H1 (cell line): Measurements from ENCODE around the gene ATG16L1. TPM values are rescaled to one million over a fixed set of nuclear protein-coding genes. Genes with fewer than 3 reads are reported as not detected.

ENCODE experiments used
- CTCF ChIA-PET: fragments of 300-600 bp; sonication (Branson Sonifier 250); formaldehyde crosslinking; loops from one replicate; lab custom pipeline; 2021; ENCODE audit not compliant: partially characterized antibody; lab: Charles Lee
- POLR2A ChIA-PET: fragments of 300-600 bp; sonication (Branson Sonifier 250); formaldehyde crosslinking; loops from one replicate; lab custom pipeline; 2021; ENCODE audit warnings: inconsistent platforms; ENCODE audit not compliant: partially characterized antibody; lab: Charles Lee
- DNase-seq, 2 experiments: peaks; one replicate each; pipeline versions ENCODE4 v3.0.0 to v3.0.0-alpha.2; 2010 to 2022; ENCODE audit warnings: low spot score in 2 of 2, low read depth in 1 of 2, mixed read lengths in 1 of 2
- FAIRE-seq: peaks from 2 replicates; lab custom pipeline; 2011; peaks lifted over from hg19 to GRCh38; lab: Jason Lieb, UNC
- H2AFZ ChIP-seq: 2 replicates; pipeline ENCODE4 v1.8.1; 2012; ENCODE audit warnings: low read length, inconsistent platforms
- H2AK5ac ChIP-seq: 2 replicates; pipeline ENCODE4 v1.6.1; 2013; ENCODE audit warnings: low read depth, low read length
- H2BK120ac ChIP-seq: replicated peaks from 2 replicates; pipeline ENCODE3; 2013; ENCODE audit warnings: low read depth, low read length, inconsistent platforms
- H2BK12ac ChIP-seq: 2 replicates; pipeline ENCODE4 v1.6.1; 2013; ENCODE audit warnings: low read depth, low read length
- H2BK15ac ChIP-seq: 2 replicates; pipeline ENCODE4 v1.6.1; 2013; ENCODE audit warnings: low read length
- H2BK20ac ChIP-seq: 2 replicates; pipeline ENCODE4 v1.6.1; 2013; ENCODE audit warnings: low read length
- H2BK5ac ChIP-seq: 2 replicates; pipeline ENCODE4 v1.6.1; 2013; ENCODE audit warnings: low read depth, low read length
- H3K14ac ChIP-seq: 2 replicates; pipeline ENCODE4 v1.6.1; 2013; ENCODE audit warnings: inconsistent platforms; ENCODE audit not compliant: insufficient read length
- H3K18ac ChIP-seq: 2 replicates; pipeline ENCODE4 v1.6.1; 2013; ENCODE audit warnings: low read length; ENCODE audit errors: extremely low read depth
- H3K23ac ChIP-seq: 2 replicates; pipeline ENCODE4 v1.6.1; 2013; ENCODE audit warnings: inconsistent platforms; ENCODE audit not compliant: insufficient read length
- H3K23me2 ChIP-seq: 2 replicates; pipeline ENCODE4 v1.6.1; 2013; ENCODE audit warnings: low read depth, low read length
- H3K27ac ChIP-seq: 2 replicates; pipeline ENCODE4 v1.6.1; 2011; ENCODE audit warnings: low read depth, low read length, inconsistent platforms
- H3K27me3 ChIP-seq, 4 experiments: replicated peaks in 1 of 4; 1 replicate in 1 of 4; 2 replicates in 3 of 4; pipeline versions ENCODE4 v1.6.1 to v1.8.1; 2011 to 2013; ENCODE audit warnings: low read length in 3 of 4, mild to moderate bottlenecking in 3 of 4, inconsistent platforms in 2 of 4, mixed read lengths in 2 of 4, moderate library complexity in 1 of 4; ENCODE audit not compliant: control insufficient read depth in 3 of 4, insufficient read depth in 3 of 4; ENCODE audit errors: extremely low read depth in 1 of 4
- H3K36me3 ChIP-seq, 4 experiments: 2 replicates each; pipeline versions ENCODE4 v1.6.1 to v1.8.1; 2011 to 2013; ENCODE audit warnings: mild to moderate bottlenecking in 4 of 4, low read length in 3 of 4, moderate library complexity in 2 of 4, control low read depth in 1 of 4, inconsistent platforms in 1 of 4; ENCODE audit not compliant: insufficient read depth in 4 of 4, control insufficient read depth in 2 of 4
- H3K4ac ChIP-seq: replicated peaks from 2 replicates; pipeline ENCODE3; 2013; ENCODE audit warnings: low read length, low read depth, mixed read lengths, inconsistent platforms; ENCODE audit not compliant: insufficient read length
- H3K4me1 ChIP-seq, 4 experiments: replicated peaks in 1 of 4; 1 replicate in 1 of 4; 2 replicates in 3 of 4; pipeline versions ENCODE4 v1.6.1 to v1.8.1; 2011 to 2013; ENCODE audit warnings: low read length in 3 of 4, inconsistent platforms in 2 of 4, mixed read lengths in 1 of 4; ENCODE audit not compliant: insufficient read depth in 4 of 4, control insufficient read depth in 3 of 4
- H3K4me2 ChIP-seq, 2 experiments: 2 replicates each; pipeline versions ENCODE4 v1.6.1 to v1.8.1; 2011 to 2013; ENCODE audit warnings: low read depth in 2 of 2, low read length in 2 of 2, control low read depth in 1 of 2, inconsistent platforms in 1 of 2, mild to moderate bottlenecking in 1 of 2; ENCODE audit not compliant: insufficient read depth in 1 of 2
- H3K4me3 ChIP-seq, 4 experiments: fragments of 200-600, 300-600 bp in 1 of 4; sonication (generic), shearing (Covaris generic), sonication (Bioruptor Twin) in 1 of 4; 2 replicates each; pipeline versions ENCODE4 v1.5.1 to v1.8.1; 2011 to 2016; ENCODE audit warnings: low read length in 4 of 4, low read depth in 3 of 4, control low read depth in 2 of 4, inconsistent platforms in 2 of 4, mild to moderate bottlenecking in 2 of 4, mixed read lengths in 1 of 4, moderate library complexity in 1 of 4; ENCODE audit not compliant: insufficient read depth in 2 of 4; ENCODE audit errors: extremely low read depth in 1 of 4
- H3K56ac ChIP-seq: replicated peaks from 2 replicates; pipeline ENCODE3; 2013; ENCODE audit warnings: low read depth, mild to moderate bottlenecking, mixed read lengths, low read length, inconsistent platforms; ENCODE audit not compliant: insufficient read length
- H3K79me1 ChIP-seq: 2 replicates; pipeline ENCODE4 v1.6.1; 2013; ENCODE audit warnings: low read depth, low read length, control low read depth
- H3K79me2 ChIP-seq, 2 experiments: 2 replicates each; pipeline versions ENCODE4 v1.6.1 to v1.8.1; 2012 to 2013; ENCODE audit warnings: low read length in 2 of 2, mild to moderate bottlenecking in 2 of 2, inconsistent platforms in 1 of 2; ENCODE audit not compliant: insufficient read depth in 2 of 2, control insufficient read depth in 1 of 2
- H3K9ac ChIP-seq, 4 experiments: replicated peaks in 1 of 4; 1 replicate in 1 of 4; 2 replicates in 3 of 4; pipeline versions ENCODE4 v1.6.1 to v1.8.1; 2011 to 2013; ENCODE audit warnings: low read depth in 3 of 4, low read length in 3 of 4, control low read depth in 2 of 4, mild to moderate bottlenecking in 2 of 4, moderate library complexity in 2 of 4, inconsistent platforms in 1 of 4; ENCODE audit errors: extremely low read depth in 1 of 4
- H3K9me3 ChIP-seq, 2 experiments: 2 replicates each; pipeline versions ENCODE4 v1.6.1 to v1.8.1; 2012 to 2013; ENCODE audit warnings: mild to moderate bottlenecking in 2 of 2, moderate library complexity in 2 of 2, control low read depth in 1 of 2, inconsistent platforms in 1 of 2, low read depth in 1 of 2, low read length in 1 of 2, mixed read lengths in 1 of 2; ENCODE audit not compliant: insufficient read depth in 2 of 2
- H4K20me1 ChIP-seq, 2 experiments: replicated peaks in 1 of 2; 2 replicates each; pipeline versions ENCODE3 to v1.8.1; 2011 to 2013; ENCODE audit warnings: inconsistent platforms in 2 of 2, low read length in 2 of 2, mild to moderate bottlenecking in 1 of 2; ENCODE audit not compliant: insufficient read depth in 2 of 2, control insufficient read depth in 1 of 2
- H4K5ac ChIP-seq: 2 replicates; pipeline ENCODE4 v1.6.1; 2013; ENCODE audit warnings: low read length, low read depth, mixed read lengths, inconsistent platforms; ENCODE audit not compliant: insufficient read length
- H4K8ac ChIP-seq: 2 replicates; pipeline ENCODE4 v1.8.0; 2013; ENCODE audit warnings: mild to moderate bottlenecking, moderate library complexity, low read length, inconsistent platforms; ENCODE audit not compliant: insufficient read depth; ENCODE audit errors: extremely low read depth
- H4K91ac ChIP-seq: replicated peaks from 2 replicates; pipeline ENCODE3; 2013; ENCODE audit warnings: low read length, mixed read lengths, inconsistent platforms; ENCODE audit not compliant: insufficient read length
- BRCA1 ChIP-seq: IDR thresholded peaks from 2 replicates; pipeline ENCODE4 v1.6.1; 2012; ENCODE audit warnings: low read depth, low read length, improper control_type of control experiment
- CEBPB ChIP-seq: IDR thresholded peaks from 2 replicates; pipeline ENCODE4 v1.6.1; 2012; ENCODE audit warnings: low read depth, low read length
- EGR1 ChIP-seq: IDR thresholded peaks from 2 replicates; pipeline ENCODE4 v1.6.1; 2011; ENCODE audit warnings: low read depth, low read length, borderline replicate concordance
- EP300 ChIP-seq, 2 experiments: IDR thresholded peaks; 1 replicate in 1 of 2; 2 replicates in 1 of 2; pipeline ENCODE4 v1.6.1; 2011 to 2012; ENCODE audit warnings: low read depth in 2 of 2, low read length in 2 of 2, mild to moderate bottlenecking in 2 of 2, borderline replicate concordance in 1 of 2, inconsistent platforms in 1 of 2, moderate library complexity in 1 of 2
- GTF2F1 ChIP-seq: IDR thresholded peaks from 2 replicates; pipeline ENCODE4 v1.6.1; 2012; ENCODE audit warnings: low read depth, low read length, improper control_type of control experiment, borderline replicate concordance
- POLR2A ChIP-seq, 2 experiments: IDR thresholded peaks; 1 replicate in 1 of 2; 2 replicates in 1 of 2; pipeline ENCODE4 v1.6.1; 2011; ENCODE audit warnings: low read depth in 2 of 2, low read length in 2 of 2, mild to moderate bottlenecking in 2 of 2; ENCODE audit errors: control extremely low read depth in 1 of 2
- RAD21 ChIP-seq, 2 experiments: IDR thresholded peaks in 1 of 2; conservative IDR thresholded peaks in 1 of 2; 2 replicates each; pipeline ENCODE4 v1.6.1; 2011; ENCODE audit warnings: low read depth in 2 of 2, low read length in 2 of 2, improper control_type of control experiment in 1 of 2, inconsistent platforms in 1 of 2, mild to moderate bottlenecking in 1 of 2, moderate library complexity in 1 of 2
- RFX5 ChIP-seq: IDR thresholded peaks from 2 replicates; pipeline ENCODE4 v1.6.1; 2011; ENCODE audit warnings: low read depth, low read length, improper control_type of control experiment, borderline replicate concordance
- SIN3A ChIP-seq, 2 experiments: IDR thresholded peaks in 1 of 2; conservative IDR thresholded peaks in 1 of 2; 2 replicates each; pipeline ENCODE4 v1.6.1; 2011 to 2012; ENCODE audit warnings: low read length in 2 of 2, improper control_type of control experiment in 1 of 2, low read depth in 1 of 2, mild to moderate bottlenecking in 1 of 2
- ZNF274 ChIP-seq: IDR thresholded peaks from 2 replicates; pipeline ENCODE4 v1.7.0; 2012; ENCODE audit warnings: low read length, borderline replicate concordance; ENCODE audit errors: extremely low read depth
- WGBS, 2 experiments: shearing (Covaris generic) in 1 of 2; methylation state at CpG; one replicate each; pipeline versions ENCODE4 v1.1.6 to v1.1.7; 2013 to 2015; ENCODE audit warnings: low lambda C conversion rate in 2 of 2, mixed read lengths in 2 of 2, inconsistent platforms in 1 of 2, low coverage in 1 of 2, missing lambda C conversion rate in 1 of 2; ENCODE audit not compliant: insufficient replicate concordance in 2 of 2, insufficient coverage in 1 of 2, insufficient read length in 1 of 2; ENCODE audit errors: extremely low coverage in 1 of 2, missing lambda C conversion rate in 1 of 2; 5-methylcytosine and 5-hydroxymethylcytosine counted together
- polyA plus RNA-seq, 7 experiments: library from polyadenylated mRNA; depleted of rRNA in 3 of 7; stranded (reverse) in 5 of 7; unstranded in 2 of 7; fragments of >200 nt in 5 of 7; fragments of 200-250 nt in 2 of 7; gene quantifications; 1 replicate in 5 of 7; 2 replicates in 1 of 7; 4 replicates in 1 of 7; pipeline versions ENCODE4 v1.2.1 to v1.2.3, GENCODE V29; 2011 to 2013; ENCODE audit warnings: missing spikeins in 2 of 7, mixed read lengths in 2 of 7
- total RNA-seq: library from RNA; stranded (reverse); fragmentation: NEBNext Ultra II Directional; extraction: Animal tissue kit (Norgen Biotek cat#: 25700); gene quantifications from 2 replicates; pipeline ENCODE4 v1.2.1, GENCODE V29; 2021

ATG16L1 gene
- total and polyA plus RNA-seq, 2 of the 8 experiments (the other 6 are each of a cell fraction or from before 2014, with no cell fraction given) = 18.3 to 31.0 TPM

DNA sequence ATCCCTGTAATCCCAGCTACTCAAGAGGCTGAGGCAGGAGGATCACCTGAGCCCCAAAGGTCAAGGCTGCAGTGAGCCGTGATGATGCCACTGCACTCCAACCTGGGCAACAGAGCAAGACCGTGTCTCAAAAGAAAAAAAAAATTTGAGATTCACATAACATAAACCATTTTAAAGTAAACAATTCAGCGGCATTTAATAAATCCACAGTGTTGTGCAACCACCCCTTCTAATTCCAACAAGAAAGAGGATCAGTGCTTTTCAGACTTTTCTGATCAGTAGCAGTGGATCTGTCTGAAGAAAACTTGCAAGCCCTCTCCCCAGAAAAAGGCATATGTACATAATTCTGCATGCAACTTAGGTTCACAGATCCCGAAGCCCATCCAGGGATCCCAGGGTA, 48.9 kb downstream of the ATG16L1 start:
- FAIRE-seq = no peak

More for the DNA sequence above, 48.9 kb downstream of the ATG16L1 start:
- H3K79me1 ChIP-seq = no peaks in the 10 kb centered on the region
- no peak overlapping the region for H2BK15ac ChIP-seq
- H3K36me3 ChIP-seq = peaks cover 5 to 9% (median 8%) of the 10 kb centered on the region in 4 experiments; a peak in 6 of 8 replicates
- H2BK5ac ChIP-seq = no peak overlapping the region
- DNase-seq = no peak
- H4K8ac ChIP-seq = no peak overlapping the region
- H3K4me3 ChIP-seq = no peak overlapping the region
- H3K4me2 ChIP-seq = no peak overlapping the region
- H2AK5ac ChIP-seq = no peak overlapping the region
- H3K9ac ChIP-seq = no peak overlapping the region
- no peaks in the 10 kb centered on the region for H3K27me3 ChIP-seq
- H3K27ac ChIP-seq = no peak overlapping the region
- 89% methylated on average over 4 of the region's 4 CpGs; no CpG with 5 or more reads in 1 of the 2 experiments for WGBS, 2 experiments
- H2AFZ ChIP-seq = no peak overlapping the region
- H3K9me3 ChIP-seq = no peaks in the 10 kb centered on the region
- no peaks in the 10 kb centered on the region for H4K20me1 ChIP-seq
- no peaks in the 10 kb centered on the region for H3K79me2 ChIP-seq
- H2BK120ac ChIP-seq = no peak overlapping the region
- ChIA-PET CTCF (no interaction called here), POLR2A (no interaction called here)
- no peaks in the 10 kb centered on the region for H3K23me2 ChIP-seq
- no peak overlapping the region for H4K91ac ChIP-seq
- TF ChIP-seq BRCA1 (no peak), CEBPB (no peak), POLR2A (IDR thresholded peaks at IDR 0.05; ENCODE audit: control extremely low read depth in 1 of 2, low read depth in 2 of 2, low read length in 2 of 2) (no peak), GTF2F1 (no peak), RFX5 (no peak), SIN3A (conservative IDR thresholded peaks at IDR 0.05 in 1 of 2, IDR thresholded peaks at IDR 0.05 in 1 of 2; ENCODE audit: low read depth in 1 of 2, low read length in 2 of 2) (no peak), EGR1 (no peak), ZNF274 (no peak), EP300 (IDR thresholded peaks at IDR 0.05; ENCODE audit: borderline replicate concordance in 1 of 2, low read depth in 2 of 2, low read length in 2 of 2) (no peak), RAD21 (IDR thresholded peaks at IDR 0.05 in 1 of 2, conservative IDR thresholded peaks at IDR 0.05 in 1 of 2; ENCODE audit: low read depth in 2 of 2, low read length in 2 of 2) (no peak)
- no peak overlapping the region for H2BK20ac ChIP-seq
- H3K56ac ChIP-seq = no peak overlapping the region
- H2BK12ac ChIP-seq = no peak overlapping the region
- no peak overlapping the region for H3K14ac ChIP-seq
- no peaks in the 10 kb centered on the region for H3K4me1 ChIP-seq
- H3K4ac ChIP-seq = no peak overlapping the region
- H3K23ac ChIP-seq = no peak overlapping the region
- H3K18ac ChIP-seq = no peak overlapping the region
- no peak overlapping the region for H4K5ac ChIP-seq
